Loucy (cell line): ENCODE results near the gene DNAJA3.

Experiments used
- CTCF ChIP-seq: fragments of 200-600 bp; sonication (generic); conservative IDR thresholded peaks from 2 replicates; pipeline ENCODE4 v1.5.1; 2014; ENCODE audit warnings: mild to moderate bottlenecking, antibody characterized with exemption, low read length
- EZH2phosphoT487 ChIP-seq: fragments of 200-600 bp; IDR thresholded peaks from 2 replicates; pipeline ENCODE4 v1.6.1; 2018; ENCODE audit warnings: antibody characterized with exemption, mild to moderate bottlenecking, moderate library complexity, borderline replicate concordance

DNA sequence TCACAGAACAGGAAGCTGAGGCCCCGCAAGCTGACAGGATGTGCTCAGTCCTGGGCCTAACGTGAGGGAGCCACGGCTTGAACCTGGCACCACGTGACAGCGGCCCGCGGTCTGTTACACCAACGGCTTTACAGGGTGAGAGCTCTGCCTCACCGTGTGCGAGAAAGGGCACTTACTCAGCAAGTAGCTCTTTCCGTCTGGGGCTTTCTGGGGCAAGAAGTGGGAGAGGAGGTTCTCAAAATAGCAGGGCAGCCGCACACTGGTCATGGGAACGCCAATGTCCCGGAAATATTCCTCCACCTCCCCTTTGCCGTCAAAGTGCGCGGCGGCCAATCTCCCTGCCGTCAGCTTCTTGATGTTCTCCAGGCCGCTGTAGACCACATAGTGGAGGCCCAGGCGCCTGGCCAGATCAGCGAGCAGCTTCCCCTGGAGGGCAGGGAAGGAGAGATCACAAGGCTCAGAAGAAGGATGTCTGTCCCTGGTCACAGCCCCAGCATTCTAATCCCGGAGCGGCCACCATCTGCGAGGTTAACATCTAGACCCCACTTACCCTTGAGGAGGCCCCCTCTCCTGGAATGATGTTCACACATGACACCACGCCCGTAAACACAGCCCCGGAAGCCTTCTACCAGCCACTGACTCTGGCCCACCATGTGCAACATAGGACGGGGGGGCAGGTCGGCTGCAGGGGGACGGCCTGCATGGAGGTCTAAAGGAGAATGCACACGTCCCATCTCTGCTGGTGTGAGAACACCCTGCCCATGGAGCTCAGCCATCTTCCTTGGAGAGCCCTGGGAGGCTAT, 40.5 kb downstream of the DNAJA3 start:
- TF ChIP-seq CTCF, result no peak
- no peak for TF ChIP-seq EZH2phosphoT487
